ENCODE results near the gene TESK1.
"Not testable (repeated sequence)": the region's sequence is repeated elsewhere in the genome, so short reads cannot be mapped to it uniquely, and the experiment has no call there.

TESK1 gene

DNA sequence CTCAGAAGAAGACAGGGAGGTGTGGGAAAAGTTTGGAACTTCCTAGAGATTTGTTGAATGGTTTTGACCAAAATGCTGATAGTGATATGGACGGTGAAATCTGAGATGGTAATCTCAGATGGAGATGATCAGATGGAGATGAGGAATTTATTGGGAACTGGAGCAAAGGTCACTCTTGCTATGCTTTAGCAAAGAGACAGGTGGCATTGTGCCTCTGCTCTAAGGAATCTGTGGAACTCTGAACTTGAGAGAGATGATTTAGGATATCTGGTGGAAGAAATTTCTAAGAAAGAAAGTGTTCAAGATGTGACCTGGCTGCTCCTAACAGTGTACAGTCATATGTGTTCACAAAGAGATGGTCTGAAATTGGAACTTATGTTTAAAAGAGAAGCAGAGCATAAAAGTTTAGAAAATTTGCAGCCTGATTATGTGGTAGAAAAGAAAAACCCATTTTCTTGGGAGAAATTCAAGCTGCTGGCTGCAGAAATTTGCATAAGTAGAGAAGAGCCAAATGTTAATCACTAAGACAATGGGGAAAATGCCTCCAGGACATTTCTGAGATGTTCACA is 25.3 kb upstream of the TESK1 start:
- DNase-seq = not testable (repeated sequence)

DNA sequence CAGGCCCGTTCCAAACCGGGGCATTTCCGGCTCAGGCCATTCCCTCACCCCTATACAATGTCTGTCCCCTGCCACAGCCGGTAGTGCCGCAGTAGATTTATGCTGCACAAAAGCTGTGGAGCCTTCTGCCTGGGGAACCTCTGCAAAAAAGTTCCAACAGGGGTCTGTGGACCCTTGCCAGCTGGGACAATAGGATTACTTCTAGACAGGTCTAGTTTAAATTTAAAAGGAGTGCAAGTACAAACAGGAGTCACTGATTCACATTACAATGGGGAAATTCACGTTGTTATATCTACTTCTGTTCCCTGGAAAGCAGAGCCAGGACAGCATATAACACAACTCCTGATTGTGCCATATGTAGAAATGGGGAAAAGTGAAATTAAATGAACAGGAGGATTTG is 21.5 kb upstream of the TESK1 start:
- DNase-seq = not testable (repeated sequence)

DNA sequence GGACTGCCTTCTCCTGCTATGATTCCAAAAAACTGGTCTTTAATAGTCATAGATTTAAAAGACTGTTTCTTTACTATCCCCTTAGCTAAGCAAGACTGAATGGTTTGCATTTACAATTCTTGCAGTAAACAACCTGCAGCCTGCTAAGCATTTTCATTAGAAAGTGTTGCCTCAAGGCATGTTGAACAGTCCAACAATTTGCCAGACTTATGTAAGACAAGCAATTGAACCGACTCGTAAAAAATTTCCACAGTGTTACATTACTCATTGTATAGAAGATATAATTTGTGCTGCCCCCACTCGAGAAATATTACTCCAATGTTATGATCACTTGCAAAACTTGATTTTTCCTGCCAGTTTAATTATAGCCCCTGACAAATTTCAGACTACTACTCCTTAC is 20.4 kb upstream of the TESK1 start:
- not testable (repeated sequence) for DNase-seq

DNA sequence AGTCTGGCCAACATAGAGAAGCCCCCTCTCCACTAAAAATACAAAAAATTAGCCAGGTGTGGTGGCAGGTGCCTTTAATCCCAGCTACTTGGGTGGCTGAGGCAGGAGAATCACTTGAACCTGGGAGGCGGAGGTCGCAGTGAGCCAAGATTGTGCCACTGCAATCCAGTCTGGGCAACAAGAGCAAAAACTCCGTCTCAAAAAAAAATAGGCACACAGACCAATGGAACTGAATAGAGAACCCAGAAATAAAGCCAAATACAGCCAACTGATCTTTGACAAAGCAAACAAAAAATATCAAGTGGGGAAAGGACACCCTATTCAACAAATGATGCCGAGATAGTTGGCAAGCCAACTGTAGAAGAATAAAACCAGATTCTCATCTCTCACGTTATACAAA is 16.6 kb upstream of the TESK1 start:
- not testable (repeated sequence) for DNase-seq

DNA sequence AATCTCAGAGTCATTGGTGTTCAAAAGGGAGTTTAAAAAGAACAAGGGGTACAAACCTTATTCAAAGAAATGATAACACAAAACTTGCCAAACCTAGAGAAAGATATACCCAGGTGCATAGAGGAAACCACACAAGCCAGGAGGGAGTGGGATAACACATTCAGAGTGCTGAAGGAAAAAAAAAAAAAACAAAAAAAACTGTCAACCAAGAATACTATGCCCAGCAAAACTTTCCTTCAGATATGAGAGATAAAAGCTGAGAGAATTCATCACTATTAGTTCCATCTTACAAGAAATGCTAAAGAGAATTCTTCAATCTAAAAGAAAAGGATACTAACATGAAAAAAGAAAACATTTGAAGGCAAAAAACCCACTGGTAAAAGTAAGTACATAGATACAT is 11.5 kb upstream of the TESK1 start:
- DNase-seq = no peak

DNA sequence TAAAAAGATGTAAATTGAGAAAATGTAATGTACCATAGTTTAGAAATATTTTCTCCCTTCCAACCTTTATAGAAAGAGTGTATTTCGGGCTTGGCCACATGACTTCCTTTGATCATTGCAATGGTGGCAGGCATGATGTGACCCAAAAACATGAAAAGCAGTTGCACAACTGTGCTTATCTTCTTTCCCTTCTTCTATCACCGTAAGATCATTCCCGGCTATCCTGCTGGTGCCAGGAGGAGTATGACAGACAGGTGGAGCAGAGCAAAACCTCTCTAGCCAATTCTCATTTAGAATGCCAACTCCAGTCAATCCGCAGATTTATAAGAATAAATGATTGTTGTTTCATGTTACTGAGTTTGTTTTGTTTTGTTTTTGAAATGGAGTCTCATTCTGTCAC is 10.6 kb upstream of the TESK1 start:
- DNase-seq = no peak

DNA sequence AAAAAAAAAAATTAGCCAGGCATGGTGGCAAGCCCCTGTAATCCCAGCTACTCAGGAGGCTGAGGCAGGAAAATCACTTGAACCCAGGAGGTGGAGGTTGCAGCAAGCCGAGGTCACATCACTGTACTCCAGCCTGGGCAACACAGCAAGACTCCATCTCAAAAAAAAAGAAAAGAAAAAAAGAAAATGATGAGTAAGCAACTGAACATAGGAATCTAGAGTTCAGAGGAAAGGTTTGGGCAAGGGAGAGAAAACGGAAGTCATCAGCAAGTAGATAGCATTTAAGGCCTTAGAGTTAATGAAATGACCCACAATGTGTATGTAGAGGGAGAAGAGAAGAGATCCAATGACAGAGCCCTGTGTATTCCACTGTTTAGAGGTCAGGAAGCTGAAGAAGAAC is 8.2 kb upstream of the TESK1 start:
- DNase-seq = not testable (repeated sequence)

DNA sequence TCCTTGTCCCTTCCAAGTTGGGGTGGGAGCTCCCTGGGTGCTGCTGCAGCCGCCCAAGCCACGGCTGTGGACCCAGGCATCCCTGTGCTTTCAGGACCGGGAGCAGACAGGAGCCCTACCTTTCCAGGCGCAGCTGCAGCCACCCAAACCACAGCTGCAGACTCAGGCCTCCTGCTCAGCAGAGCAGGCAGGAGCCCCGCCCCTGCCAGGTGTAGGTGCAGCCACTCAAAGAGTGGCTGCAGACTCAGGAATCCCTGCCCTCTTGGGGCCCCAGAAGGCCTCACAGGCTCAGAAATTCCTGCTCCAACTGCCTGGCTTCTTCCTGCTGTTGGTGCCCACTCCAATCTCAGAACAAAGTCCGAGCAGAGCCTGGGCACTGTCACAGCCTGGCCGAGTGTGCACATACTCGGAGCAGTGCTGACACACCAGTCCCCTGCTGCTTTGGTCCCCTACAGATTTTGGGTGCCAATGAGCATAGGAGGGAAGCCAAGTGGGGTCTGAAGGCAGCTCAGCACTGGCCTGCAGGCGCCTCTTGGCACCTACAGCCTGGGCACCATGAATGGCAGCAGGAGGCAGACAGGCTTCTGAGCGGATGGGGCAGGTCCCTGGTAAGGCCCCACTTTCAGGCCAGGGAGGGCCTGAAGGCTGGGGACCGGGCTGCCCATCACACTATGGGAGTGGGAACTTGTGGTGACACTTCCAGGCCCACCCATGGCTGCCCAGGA is 6.0 kb upstream of the TESK1 start:
- DNase-seq = no peak

DNA sequence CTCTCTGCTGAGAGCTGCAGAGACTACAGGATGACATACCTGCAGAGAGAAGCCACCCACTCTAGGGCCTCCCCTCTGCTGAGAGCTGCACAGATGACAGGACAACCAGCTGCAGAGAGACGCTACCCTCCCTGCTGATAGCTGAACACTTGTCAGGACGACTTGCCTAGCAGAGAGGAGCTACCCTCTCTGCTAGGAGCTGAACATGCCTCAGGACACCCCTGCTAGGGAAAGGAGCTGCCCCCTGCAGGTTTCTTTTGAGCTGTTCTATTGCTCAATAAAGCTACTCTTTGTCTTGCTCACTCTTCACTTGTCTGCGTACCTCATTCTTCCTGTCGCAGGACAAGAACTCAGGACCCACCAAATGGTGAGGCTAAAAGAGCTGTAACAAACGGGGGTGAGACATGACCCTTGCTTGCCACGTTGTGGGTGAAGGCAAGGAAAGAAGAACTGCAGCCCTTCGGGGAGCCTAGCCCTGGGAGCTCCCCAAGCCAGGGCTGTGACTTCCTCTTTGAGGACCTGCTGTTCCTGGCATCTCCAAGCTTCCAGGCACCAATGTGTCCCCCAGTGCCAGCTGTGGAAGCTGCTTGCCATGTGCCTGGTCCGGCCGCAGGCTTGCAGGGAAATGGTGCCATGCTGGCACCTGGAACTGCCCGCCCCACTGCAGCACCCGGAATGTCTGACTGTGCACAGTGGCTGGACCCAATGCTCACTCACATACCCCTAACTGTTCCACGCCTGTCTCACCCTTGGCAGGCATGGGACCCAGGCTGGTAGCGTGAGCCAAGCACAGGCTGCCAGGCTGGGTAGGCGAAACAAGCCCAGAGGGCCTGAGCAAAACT is 5.1 kb upstream of the TESK1 start:
- DNase-seq = no peak

DNA sequence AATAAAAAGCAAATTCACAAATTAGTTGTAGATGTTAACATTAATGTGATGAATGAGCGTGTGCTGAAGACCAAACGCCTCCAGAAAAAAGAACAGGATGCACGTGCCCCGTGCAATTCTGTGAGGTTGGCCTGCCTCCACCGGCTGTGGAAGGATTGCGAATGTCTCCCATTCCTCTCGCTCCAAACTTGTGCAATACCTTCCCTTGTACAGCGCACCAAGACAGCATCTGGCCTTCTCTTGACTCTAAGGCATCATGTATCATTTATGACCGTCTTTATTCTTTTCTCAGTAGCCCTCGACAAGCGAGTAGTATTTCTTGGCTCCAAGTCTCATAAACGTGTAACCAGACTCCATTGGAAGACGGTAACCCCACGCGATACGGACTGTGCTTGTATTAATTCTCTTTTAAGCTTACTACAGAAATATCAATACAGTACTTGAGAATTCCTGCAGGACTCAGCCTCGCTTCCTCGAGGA is 1.5 kb upstream of the TESK1 start:
- DNase-seq = peak; percentile 50

DNA sequence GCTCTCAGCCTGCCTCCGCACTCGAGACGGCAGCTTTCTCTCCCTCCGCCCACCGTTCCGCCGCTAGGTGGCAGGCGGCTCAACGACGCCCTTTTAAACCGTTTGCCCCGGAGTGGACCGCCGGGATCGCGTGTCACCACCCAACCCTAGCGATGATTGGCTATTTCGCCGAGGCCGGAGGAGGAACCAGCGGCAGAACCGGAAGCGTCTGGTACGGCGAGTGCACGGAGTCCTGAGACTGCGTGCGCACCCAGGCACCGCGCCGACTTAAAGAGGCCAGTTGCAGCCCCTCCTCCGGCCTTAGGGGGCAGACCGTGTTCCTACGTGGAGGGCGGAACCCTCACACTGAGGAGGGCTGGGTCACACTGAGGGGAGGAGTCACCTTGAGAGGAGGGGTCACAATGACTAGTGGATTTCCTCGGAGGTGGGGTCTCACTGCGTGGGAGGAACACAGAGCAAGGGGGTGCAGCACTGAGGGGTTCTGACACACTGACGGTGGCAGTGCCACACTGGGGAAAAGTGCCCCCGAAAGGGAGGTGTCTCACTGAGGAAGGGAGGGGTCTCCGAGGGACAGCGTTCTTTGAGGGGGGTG is 980 bp upstream of the TESK1 start:
- peak; percentile 100 for DNase-seq

DNA sequence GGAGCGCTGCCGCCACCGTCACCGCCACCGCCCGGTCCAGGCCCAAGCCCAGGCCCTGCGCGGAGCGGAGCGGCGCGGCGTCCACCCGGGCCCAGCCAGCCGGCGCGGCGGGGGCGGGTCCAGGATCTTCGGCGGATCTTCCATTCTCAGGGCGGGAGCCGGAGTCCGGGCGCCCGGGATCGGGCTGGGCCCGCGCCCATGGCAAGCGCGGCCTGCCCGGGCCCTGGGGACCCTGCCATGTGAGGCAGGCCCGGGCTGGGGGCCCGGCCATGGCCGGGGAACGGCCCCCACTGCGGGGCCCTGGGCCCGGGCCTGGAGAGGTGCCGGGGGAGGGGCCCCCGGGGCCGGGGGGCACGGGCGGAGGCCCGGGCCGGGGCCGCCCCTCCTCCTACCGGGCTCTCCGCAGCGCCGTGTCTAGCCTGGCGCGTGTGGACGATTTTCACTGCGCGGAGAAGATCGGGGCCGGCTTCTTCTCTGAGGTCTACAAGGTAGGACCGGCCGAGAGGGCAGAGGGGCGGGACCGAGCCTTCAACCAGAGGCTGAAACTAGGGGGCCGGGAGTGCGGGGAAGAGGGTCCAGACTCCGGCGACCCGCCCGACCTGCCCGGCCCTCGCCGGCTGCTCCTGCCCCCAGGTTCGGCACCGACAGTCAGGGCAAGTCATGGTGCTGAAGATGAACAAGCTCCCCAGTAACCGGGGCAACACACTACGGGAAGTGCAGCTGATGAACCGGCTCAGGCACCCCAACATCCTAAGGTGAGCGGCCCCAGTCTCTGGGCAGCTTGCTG is 482 bp downstream of the TESK1 start:
- peak; percentile 46 for DNase-seq

DNA sequence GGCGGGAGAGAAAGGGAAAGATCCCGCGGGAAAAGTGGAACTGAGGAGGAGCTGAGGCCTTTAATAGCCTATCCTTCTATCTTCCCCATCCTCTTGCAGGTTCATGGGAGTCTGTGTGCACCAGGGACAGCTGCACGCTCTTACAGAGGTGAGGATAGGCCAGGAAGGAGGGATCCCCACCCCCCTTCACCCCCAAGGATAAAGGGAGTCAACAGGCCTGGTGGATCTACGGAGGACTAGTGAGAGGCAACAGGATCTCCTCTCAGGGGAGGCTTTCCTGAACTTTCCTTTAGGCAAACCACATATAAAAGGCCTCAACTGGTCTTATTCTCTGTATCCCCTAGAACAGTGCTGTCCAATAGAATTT is 1.1 kb downstream of the TESK1 start:
- no peak for DNase-seq

DNA sequence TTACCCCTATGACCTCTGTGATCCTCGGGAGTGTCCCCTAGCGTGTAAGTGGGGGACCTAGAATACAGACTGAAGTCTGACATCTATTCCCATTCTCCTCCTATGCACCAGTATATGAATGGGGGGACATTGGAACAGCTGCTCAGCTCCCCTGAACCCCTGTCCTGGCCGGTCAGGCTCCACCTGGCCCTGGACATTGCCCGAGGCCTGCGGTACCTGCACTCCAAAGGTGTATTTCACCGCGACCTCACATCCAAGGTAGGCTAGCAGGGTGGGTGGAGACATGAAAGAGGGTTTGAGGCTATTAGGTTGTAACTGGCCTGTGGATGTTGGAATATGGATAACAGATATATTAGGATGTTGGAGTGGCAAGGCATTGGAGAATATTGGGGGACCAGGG is 1.7 kb downstream of the TESK1 start:
- no peak for DNase-seq

DNA sequence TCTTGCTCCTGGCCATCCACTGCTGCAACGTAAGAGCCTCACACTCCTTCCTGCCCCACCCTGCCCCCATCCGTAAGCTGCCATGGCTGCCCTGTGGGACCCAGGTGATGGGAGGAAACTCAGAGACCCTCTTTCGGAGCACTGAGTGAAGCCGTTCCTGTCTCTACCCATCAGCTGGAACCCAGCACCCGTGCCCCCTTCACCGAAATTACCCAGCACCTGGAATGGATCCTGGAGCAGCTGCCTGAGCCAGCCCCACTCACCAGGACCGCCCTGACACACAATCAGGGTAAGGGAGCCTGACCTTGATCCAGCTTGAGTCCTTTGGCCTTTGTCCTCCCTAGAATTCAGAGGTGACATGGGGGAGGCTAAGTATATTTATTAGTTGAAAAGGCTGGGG is 3.2 kb downstream of the TESK1 start:
- DNase-seq = no peak

DNA sequence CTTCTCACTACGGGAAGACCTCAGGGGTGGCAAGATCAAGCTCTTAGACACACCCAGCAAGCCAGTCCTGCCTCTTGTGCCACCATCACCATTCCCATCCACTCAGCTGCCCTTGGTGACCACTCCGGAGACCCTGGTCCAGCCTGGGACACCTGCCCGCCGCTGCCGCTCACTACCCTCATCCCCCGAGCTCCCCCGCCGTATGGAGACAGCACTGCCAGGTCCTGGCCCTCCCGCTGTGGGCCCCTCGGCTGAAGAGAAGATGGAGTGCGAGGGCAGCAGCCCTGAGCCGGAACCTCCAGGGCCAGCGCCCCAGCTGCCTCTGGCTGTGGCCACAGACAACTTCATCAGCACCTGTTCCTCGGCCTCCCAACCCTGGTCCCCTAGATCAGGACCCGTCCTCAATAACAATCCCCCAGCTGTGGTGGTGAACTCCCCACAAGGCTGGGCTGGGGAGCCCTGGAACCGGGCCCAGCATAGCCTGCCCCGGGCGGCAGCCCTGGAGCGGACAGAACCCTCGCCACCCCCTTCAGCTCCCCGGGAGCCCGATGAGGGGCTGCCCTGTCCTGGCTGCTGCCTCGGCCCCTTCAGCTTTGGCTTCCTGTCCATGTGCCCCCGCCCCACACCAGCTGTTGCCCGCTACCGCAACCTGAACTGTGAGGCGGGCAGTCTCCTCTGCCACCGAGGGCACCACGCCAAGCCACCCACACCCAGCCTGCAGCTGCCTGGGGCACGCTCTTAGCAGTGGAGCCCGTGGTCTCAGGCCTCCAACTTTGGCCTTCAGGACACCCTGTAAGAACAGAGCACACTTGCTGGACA is 4.1 kb downstream of the TESK1 start:
- no peak for DNase-seq

DNA sequence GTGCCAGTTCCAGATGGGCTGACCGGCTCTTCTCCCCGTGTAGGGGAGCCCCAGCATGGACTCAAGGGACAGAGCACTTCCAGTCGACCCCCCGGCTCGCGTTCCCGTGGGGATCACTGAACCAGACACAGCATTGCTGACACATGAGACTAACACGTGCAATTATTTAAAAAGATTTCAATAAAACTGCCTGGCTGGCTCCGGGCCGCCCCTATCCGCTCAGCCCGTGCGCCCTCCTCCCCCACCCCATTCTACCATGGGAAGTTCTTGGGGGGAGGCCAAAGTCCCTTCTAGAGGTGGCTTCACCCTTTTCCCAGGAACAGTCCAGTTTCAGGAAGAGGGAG is 4.7 kb downstream of the TESK1 start:
- DNase-seq = no peak

DNA sequence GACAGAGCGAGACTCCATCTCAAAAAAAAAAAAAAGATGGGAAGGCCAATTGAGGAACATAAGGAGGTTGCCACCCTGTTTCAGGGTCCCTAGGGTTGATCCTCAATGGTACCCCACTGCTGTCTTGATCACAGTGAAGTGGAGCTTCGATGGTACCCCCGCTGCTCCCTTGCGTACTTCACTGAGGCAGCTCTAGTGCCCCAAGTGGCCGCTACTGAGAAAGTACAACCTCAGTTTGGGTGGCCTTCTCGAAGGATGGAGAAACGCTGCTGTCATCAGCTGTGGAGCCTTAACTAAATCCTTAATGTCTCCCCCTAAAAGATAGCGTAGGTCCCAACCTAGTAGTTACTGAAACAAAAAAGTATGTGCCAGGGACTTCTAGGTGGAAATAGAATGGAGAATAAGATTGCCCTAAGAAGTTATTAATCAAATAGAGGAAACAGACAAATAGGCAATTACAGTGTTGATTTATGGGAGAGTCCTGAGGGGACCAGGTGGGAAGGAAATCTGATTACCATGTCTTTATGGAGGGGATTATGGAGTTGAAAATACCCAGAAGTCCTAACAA is 6.3 kb downstream of the TESK1 start:
- DNase-seq = peak; percentile 71

DNA sequence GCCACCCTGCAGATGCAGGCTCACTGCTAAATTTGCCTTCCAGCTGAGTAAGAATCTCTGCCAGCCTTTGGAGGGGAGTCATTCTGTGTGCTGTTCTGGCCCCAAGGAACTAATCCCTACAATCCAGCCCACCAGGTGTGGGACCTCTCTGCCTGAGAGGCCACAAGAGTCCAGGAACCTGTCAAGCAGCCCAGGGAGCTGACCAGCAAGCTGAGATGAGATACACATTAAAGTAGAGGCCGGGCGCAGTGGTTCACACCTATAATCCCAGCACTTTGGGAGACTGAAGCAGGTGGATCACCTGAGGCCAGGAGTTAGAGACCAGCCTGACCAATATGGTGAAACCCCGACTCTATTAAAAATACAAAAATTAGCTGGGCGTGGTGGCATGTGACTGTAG is 7.0 kb downstream of the TESK1 start:
- DNase-seq = not testable (repeated sequence)

DNA sequence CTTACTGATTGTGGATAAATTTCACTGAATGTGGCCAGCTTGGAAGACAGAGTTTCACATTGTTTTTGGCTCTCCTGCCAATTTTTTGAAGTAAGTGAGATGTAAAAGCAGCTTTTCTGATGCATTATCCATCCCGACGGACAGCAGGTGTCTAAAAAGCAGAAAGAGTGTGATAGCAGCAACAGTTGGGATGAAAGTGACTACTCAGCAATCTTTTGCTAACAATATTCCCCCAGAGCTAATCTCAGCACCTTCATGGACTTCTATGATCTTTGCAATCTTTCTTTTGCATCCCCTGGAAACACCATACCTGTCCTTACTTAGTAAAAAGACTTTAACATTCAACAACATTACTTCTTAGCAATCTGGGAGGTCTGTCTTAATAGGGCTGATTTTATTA is 7.8 kb downstream of the TESK1 start:
- DNase-seq = no peak

DNA sequence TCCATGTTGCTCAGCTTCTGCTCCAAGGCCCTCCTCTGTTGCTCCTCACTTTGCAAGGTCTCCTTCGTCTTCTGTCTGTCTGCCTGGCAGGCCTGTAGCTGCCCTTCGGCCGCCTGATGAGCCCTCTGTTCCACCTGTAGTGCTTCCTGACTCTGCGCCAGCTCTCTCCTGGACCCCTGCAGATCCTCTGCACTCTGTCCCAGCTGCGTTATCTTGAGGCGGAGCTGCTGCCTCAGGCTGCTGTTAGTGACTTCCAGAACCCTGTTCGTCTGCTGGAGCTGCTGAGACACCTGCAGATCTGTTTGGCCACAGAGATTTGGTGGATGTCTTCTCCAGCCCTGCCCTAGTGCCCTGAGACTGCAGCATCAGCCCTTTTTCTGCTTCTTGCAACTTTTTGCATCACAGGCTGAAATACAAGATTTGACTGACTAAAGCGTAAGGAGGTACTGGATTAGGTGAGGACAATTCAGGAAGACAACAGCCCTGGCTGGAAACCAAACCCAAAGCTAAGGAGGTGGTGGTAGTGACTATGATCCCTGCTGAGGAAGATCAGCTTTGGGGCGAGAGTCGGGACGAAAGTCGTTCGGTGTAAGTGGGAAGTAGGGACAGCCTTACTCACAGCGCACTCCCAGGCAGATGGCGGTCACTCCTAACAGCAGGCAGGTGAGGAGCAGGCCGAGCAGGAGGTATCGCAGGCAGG is 11.1 kb downstream of the TESK1 start:
- no peak for DNase-seq
